ENCODE measurements around the gene SLC37A1. TPM values are rescaled to one million over a fixed set of nuclear protein-coding genes. Genes with fewer than 3 reads are reported as not detected.

The SLC37A1 gene
- total RNA-seq, 1 experiment from 2014 or later: 38.3 TPM

DNA sequence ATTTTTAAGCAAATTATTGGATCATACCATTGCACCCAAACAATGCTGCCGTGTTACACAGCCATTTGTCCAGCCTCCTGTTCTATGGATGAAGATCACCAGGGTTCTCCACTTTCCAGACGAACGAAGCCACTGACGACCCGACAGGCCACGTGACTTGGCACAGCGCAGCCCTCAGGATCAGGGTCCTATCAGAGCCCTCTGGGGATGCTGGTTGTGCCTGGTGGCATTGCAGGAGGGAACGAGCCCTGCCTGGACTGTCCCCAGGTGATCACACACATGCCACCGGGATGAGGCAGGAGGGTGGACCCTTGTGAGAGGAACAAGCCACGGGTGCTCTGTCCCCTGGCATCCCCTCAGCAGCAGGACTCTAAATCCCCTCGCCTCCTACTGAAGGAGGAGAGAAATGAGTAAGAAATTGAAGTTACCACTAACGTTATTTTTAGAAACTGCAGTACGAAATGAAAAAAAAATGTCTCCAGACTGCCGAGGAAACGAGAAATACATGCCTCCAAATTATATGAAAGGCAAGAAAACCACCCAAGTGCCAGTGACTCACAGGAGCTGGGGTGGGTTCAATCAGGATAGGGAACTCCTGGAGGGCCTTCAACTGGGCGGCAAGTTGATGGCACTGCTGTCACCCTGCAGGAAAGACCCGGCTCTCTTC lies 81.1 kb downstream of the SLC37A1 start:
- ATAC-seq: no peak
- Histone ChIP-seq H4K20me1 (ENCODE audit: low read length) (no peaks in the 10 kb centered on the region), H3K4me1 (ENCODE audit: insufficient read depth, low read length) (peaks cover 4% of the 10 kb centered on the region; the same call in 1 of the 2 replicates), H3F3A (ENCODE audit: low read length, unreplicated experiment) (no peaks in the 10 kb centered on the region), H3K4me3 (ENCODE audit: low read length) (no peak overlapping the region), H3K9me2 (replicated peaks; ENCODE audit: low read length) (no peaks in the 10 kb centered on the region), H3K36me3 (ENCODE audit: low read depth, low read length) (no peaks in the 10 kb centered on the region), H3K27ac (ENCODE audit: low read length) (no peak overlapping the region), H3K27me3 (ENCODE audit: low read length) (peaks cover 13% of the 10 kb centered on the region), H3K9ac (ENCODE audit: low read length) (no peak overlapping the region), H2AFZ (ENCODE audit: low read length) (no peak overlapping the region), H3K9me3 (ENCODE audit: low read length) (no peaks in the 10 kb centered on the region), H3K79me2 (ENCODE audit: low read length) (no peaks in the 10 kb centered on the region), H3K4me2 (ENCODE audit: low read length) (no peak overlapping the region)
- TF ChIP-seq, protein P1, sequence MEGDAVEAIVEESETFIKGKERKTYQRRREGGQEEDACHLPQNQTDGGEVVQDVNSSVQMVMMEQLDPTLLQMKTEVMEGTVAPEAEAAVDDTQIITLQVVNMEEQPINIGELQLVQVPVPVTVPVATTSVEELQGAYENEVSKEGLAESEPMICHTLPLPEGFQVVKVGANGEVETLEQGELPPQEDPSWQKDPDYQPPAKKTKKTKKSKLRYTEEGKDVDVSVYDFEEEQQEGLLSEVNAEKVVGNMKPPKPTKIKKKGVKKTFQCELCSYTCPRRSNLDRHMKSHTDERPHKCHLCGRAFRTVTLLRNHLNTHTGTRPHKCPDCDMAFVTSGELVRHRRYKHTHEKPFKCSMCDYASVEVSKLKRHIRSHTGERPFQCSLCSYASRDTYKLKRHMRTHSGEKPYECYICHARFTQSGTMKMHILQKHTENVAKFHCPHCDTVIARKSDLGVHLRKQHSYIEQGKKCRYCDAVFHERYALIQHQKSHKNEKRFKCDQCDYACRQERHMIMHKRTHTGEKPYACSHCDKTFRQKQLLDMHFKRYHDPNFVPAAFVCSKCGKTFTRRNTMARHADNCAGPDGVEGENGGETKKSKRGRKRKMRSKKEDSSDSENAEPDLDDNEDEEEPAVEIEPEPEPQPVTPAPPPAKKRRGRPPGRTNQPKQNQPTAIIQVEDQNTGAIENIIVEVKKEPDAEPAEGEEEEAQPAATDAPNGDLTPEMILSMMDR (conservative IDR thresholded peaks at IDR 0.05; ENCODE audit: low read depth, low read length): no peak
- no peak for TF ChIP-seq EZH2 (IDR thresholded peaks at IDR 0.05; ENCODE audit: low read length, unreplicated experiment)
- no peak for TF ChIP-seq EZH2phosphoT487 (IDR thresholded peaks at IDR 0.05; ENCODE audit: borderline replicate concordance, low read length)
- ChIA-PET POLR2A (ENCODE audit: unreplicated experiment) (no interaction called here), CTCF (interaction anchor here (0.5 to 0.6 kb wide), 2 partner anchors 232 to 306 kb away, joined by 4 read pairs; no protein-coding TSS in a partner anchor)
- intact Hi-C loops (cut with micrococcal nuclease): loop anchor here (5.0 kb wide), 1 partner anchor 128 kb away; no protein-coding TSS in a partner anchor
- BruUV-seq (replicated peaks): no TSS peak
- no peak for DNase-seq

DNA sequence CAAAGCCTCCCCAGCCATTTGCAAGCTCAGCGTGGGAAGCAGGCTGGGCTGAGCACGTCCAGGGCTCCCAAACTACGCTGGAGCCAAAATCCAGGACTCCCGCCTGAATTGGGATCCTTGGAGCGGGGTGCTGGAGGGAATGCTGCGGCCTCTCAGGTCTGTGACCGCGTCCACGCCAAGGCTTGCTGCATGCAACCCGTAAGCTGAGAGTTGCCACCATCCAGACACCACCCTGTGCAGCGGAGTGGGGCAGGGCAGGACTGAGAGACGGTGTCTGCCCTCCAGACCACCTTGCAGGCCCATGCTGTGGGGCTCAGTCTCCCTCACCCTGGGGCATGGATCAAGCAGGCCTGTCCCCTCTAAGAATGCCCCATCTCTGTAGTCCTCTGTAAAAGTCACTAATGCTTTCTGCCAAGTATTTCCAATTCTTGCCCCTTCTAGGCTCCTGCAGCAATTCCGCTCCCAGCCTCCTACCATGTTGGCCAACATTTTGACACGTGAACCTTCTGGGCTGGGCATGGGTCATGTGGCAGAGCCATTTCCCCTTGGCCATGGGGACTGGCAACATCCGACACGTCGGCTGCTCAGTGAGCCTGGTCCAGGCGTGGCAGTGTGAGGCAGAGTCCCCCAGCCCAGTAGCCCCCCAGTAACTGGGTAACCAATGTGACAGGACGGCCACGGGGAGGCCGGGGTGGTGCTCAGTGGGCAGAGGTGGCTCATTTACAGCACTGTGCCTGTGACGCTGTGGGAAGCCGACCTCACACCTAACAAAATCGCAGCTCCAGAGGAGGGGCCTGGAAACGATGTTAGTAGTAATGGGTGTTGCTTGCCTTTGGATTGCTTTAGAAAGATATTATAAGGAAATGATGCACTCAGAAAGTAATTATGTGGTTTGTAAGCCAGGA lies 81.9 kb downstream of the SLC37A1 start:
- intact Hi-C loops (cut with micrococcal nuclease): no loop called here
- H3K4me3 ChIP-seq (ENCODE audit: low read length): no peak overlapping the region
- no peak overlapping the region for H3K27ac ChIP-seq (ENCODE audit: low read length)
- POLR2A ChIA-PET (ENCODE audit: unreplicated experiment): no interaction called here
- peaks cover 4% of the 10 kb centered on the region; the same call in 1 of the 2 replicates for H3K4me1 ChIP-seq (ENCODE audit: insufficient read depth, low read length)
- no peak overlapping the region for H3K4me2 ChIP-seq (ENCODE audit: low read length)
- no peaks in the 10 kb centered on the region for H3F3A ChIP-seq (ENCODE audit: low read length, unreplicated experiment)
- no TSS peak for BruUV-seq (replicated peaks)
- CTCF ChIA-PET: no interaction called here
- no peak overlapping the region for H3K9ac ChIP-seq (ENCODE audit: low read length)
- no peaks in the 10 kb centered on the region for H4K20me1 ChIP-seq (ENCODE audit: low read length)
- no peak for TF ChIP-seq EZH2 (IDR thresholded peaks at IDR 0.05; ENCODE audit: low read length, unreplicated experiment)
- TF ChIP-seq, protein P1 (conservative IDR thresholded peaks at IDR 0.05; ENCODE audit: low read depth, low read length): no peak
- no peak for TF ChIP-seq EZH2phosphoT487 (IDR thresholded peaks at IDR 0.05; ENCODE audit: borderline replicate concordance, low read length)
- no peak for ATAC-seq
- no peak overlapping the region for H2AFZ ChIP-seq (ENCODE audit: low read length)
- peaks cover 21% of the 10 kb centered on the region for H3K27me3 ChIP-seq (ENCODE audit: low read length)
- no peaks in the 10 kb centered on the region for H3K9me2 ChIP-seq (replicated peaks; ENCODE audit: low read length)
- H3K36me3 ChIP-seq (ENCODE audit: low read depth, low read length): no peaks in the 10 kb centered on the region
- no peaks in the 10 kb centered on the region for H3K79me2 ChIP-seq (ENCODE audit: low read length)
- H3K9me3 ChIP-seq (ENCODE audit: low read length): no peaks in the 10 kb centered on the region
- DNase-seq: no peak
